MM.1S (cell line): ENCODE results near the gene SCAANT1.

Experiments used
- CTCF ChIP-seq: fragments of 300-600 bp; sonication (generic); IDR thresholded peaks from 2 replicates; pipeline ENCODE4 v1.5.1; 2016; ENCODE audit warnings: antibody characterized with exemption, low read length, mixed read lengths
- EZH2 ChIP-seq: fragments of 300-600 bp; sonication (generic); optimal IDR thresholded peaks from 2 replicates; pipeline ENCODE3; 2017; ENCODE audit warnings: low read depth, mild to moderate bottlenecking, antibody characterized with exemption, low read length, mixed read lengths
- EZH2phosphoT487 ChIP-seq: fragments of 300-600 bp; sonication (generic); IDR thresholded peaks from 2 replicates; pipeline ENCODE4 v1.6.1; 2018; ENCODE audit warnings: antibody characterized with exemption, low read length

GRCh38 chr3:63895422-63896189, 16.6 kb downstream of the SCAANT1 start:
- TF ChIP-seq CTCF (no peak), EZH2phosphoT487 (no peak), EZH2 (no peak)
